Neuron (in vitro differentiated cells): Measurements from ENCODE around the gene RBKS.

ENCODE experiments used
- H2AFZ ChIP-seq: one replicate; pipeline ENCODE4 v1.6.1; 2013; ENCODE audit warnings: low read depth, mild to moderate bottlenecking, inconsistent platforms, low read length, moderate library complexity
- H3K27me3 ChIP-seq: one replicate; pipeline ENCODE4 v1.6.1; 2013; ENCODE audit warnings: low read length; ENCODE audit not compliant: insufficient read depth
- H3K36me3 ChIP-seq: one replicate; pipeline ENCODE4 v1.6.1; 2013; ENCODE audit warnings: low read length; ENCODE audit not compliant: insufficient read depth
- H3K4me1 ChIP-seq: one replicate; pipeline ENCODE4 v1.6.1; 2013; ENCODE audit warnings: low read length; ENCODE audit not compliant: insufficient read depth
- H3K4me3 ChIP-seq: 2 replicates; pipeline ENCODE4 v1.5.1; 2013; ENCODE audit warnings: mild to moderate bottlenecking, low read length, moderate library complexity
- H3K9me3 ChIP-seq: one replicate; pipeline ENCODE4 v1.6.1; 2013; ENCODE audit warnings: low read length

RBKS gene

GRCh38 chr2:27735263-27735904 lies 154.8 kb downstream of the RBKS start:
- no peak overlapping the region for H2AFZ ChIP-seq
- no peaks in the 10 kb centered on the region for H3K36me3 ChIP-seq
- no peak overlapping the region for H3K4me3 ChIP-seq
- no peaks in the 10 kb centered on the region for H3K4me1 ChIP-seq
- H3K27me3 ChIP-seq = peaks cover 20% of the 10 kb centered on the region
- H3K9me3 ChIP-seq = no peaks in the 10 kb centered on the region

- H3K27me3 ChIP-seq = peaks cover 20% of the 10 kb centered on the region
- H2AFZ ChIP-seq = no peak overlapping the region
- no peak overlapping the region for H3K4me3 ChIP-seq
- no peaks in the 10 kb centered on the region for H3K36me3 ChIP-seq
- H3K9me3 ChIP-seq = no peaks in the 10 kb centered on the region
- H3K4me1 ChIP-seq = no peaks in the 10 kb centered on the region
These were observed 155.9 kb downstream of the RBKS start for GRCh38 chr2:27734305-27734704.
